GM08714 (cell line): Measurements from ENCODE around the gene TRPM3.

Source experiments
- H3K4me3 ChIP-seq: fragments of 200-500 bp; sonication (Bioruptor generic); 2 replicates; pipeline ENCODE4 v1.5.1; 2014; ENCODE audit warnings: mild to moderate bottlenecking, low read length, inconsistent platforms
- ZNF274 ChIP-seq: IDR thresholded peaks from 2 replicates; pipeline ENCODE4 v1.6.1; 2012; ENCODE audit warnings: mild to moderate bottlenecking, low read depth, low read length

The TRPM3 gene

DNA sequence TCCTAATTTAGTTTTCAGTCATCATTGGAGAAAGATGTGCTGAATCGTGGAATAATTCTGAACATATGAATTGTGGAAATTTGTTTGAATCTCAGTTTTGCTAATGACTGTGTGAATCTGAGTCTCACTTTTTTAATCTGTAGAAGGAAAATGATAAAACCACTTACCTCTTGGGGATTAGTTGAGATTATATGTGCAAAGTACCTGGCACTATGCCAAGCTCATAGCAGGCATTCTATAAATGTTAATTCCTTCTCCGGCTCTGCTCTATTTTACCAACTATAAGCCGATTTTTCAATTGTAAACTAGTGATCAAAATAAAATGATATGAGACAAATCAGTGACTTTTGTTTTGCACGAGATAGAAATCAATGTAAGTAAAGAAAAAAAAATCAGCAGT, 290.8 kb downstream of the TRPM3 start:
- no peak overlapping the region for H3K4me3 ChIP-seq
- no peak for TF ChIP-seq ZNF274

DNA sequence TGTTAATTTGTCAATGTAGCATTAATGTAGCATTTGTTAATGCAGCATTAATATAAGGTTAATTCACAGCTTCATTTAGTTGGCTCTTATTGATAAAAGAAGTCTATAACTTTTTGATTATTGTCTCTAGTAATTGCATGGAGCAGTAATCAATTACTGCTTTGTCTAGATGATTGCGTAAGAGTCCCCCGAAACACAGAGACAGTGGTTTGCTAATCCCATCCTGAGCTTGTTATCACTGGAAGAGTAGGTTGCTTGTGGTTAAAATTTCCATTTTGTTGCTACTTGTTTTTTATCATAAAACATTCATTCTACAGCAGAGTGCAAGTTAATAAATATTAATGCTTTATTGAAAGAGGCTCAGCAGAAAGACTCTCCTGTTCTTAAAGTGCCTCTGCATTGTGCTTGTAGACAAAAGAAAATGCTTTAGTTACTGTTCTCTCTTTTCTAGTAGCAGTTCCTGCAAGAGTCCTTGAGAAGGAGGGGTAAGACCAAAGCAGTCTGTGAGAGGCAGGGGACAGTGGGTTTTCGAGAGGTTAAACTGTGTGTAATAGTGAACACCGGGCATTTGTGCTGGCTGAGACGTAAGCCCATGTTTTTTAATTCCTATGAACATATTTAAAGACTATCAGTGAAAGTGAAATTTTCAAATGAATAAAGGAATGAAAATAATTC, 291.7 kb downstream of the TRPM3 start:
- H3K4me3 ChIP-seq = no peak overlapping the region
- no peak for TF ChIP-seq ZNF274

DNA sequence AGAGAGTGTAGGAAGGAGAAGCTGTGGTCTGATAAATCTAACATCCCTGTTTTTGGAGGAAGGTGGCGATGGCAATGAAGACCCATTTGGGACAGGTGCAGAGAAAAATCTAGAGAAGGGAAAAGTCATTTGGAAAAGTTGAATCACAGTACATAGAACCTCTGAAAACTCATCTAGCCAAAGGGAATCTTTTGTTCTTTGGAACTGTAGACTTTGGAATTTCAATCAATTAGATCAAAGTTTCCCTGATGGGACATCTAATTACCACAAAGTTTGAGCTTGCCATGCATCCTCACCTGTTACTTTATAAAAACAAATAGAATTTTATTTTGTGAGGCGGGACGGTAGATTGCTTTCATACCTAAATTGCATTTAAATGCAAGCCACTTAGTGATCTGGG, 294.9 kb downstream of the TRPM3 start:
- H3K4me3 ChIP-seq = no peak overlapping the region
- TF ChIP-seq ZNF274 = no peak

DNA sequence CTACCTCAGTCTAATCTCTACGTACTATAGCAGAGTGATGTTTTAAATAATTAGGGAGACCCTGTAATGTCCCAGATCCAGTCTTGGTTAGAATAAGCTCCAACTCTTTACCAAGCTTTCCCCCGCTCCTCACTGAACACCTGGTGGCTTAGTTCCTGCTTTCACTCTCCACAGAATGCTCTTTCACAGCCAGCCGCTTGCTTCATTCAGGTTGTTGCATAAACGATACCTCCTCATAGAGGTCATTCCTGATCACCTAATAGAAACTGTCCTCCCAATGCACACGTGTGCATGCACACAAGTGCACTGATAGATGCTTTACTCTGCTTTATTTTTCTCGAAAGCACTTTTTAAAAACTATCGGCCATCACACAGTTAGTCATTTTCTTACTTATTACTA, 298.1 kb downstream of the TRPM3 start:
- TF ChIP-seq ZNF274 = no peak

DNA sequence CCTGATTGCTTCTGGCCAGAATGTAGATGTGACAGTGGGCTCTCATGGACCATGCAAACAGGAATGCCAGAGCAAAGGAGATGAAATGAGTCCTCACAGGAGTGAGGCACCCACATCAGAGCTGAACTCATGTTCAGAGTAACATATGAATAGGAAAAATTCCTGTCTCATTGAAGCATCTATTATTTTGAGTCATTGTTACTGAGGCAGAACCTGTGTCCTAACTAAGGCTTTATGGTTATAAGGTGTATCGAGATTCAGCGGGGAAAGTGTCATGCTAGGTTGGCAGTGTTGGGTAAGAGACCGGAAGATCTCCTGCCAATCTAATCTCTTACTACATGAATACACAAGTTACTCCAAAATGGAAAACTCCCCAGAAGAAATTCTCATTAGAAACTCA, 304.1 kb downstream of the TRPM3 start:
- no peak for TF ChIP-seq ZNF274
- no peak overlapping the region for H3K4me3 ChIP-seq

More for the DNA sequence above, 298.1 kb downstream of the TRPM3 start:
- H3K4me3 ChIP-seq = no peak overlapping the region

DNA sequence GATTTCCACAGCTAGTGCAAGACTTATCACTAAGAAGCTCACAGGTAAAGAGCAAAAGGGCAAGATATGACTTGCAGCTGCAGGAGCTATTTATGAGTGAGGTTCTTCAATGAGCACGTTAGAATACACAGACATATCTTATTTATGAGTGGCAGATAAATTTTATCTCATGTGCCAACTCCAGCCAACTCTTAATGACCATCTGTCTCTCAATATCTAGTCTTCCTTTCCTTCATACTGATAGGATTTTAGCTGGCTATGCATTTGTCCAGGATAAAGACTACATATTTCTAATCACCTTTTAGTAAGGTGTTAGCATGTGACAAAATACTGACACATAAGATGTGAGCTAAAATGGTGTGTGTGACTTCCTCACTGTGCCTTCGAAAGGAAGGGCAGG, 304.5 kb downstream of the TRPM3 start:
- TF ChIP-seq ZNF274 = no peak
- no peak overlapping the region for H3K4me3 ChIP-seq

DNA sequence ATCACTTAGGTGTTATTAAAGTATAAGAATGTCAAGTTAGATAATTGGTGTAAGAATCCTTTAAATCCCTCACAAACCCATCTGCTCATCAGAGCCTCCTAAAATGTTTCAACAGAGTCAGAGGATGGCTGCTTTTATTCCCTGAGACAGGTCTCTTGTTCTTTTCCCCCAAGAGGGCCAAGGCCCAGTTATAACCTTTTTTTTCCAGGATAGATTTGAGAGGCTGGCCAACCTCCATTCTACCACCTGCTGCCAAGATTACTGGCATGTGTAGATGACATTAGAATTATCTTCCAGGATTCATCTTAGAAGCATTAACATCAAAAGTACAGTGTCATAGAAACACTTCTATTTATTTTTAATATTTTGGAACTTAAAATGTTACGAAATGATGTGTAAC, 305.1 kb downstream of the TRPM3 start:
- TF ChIP-seq ZNF274 = no peak
- H3K4me3 ChIP-seq = no peak overlapping the region

DNA sequence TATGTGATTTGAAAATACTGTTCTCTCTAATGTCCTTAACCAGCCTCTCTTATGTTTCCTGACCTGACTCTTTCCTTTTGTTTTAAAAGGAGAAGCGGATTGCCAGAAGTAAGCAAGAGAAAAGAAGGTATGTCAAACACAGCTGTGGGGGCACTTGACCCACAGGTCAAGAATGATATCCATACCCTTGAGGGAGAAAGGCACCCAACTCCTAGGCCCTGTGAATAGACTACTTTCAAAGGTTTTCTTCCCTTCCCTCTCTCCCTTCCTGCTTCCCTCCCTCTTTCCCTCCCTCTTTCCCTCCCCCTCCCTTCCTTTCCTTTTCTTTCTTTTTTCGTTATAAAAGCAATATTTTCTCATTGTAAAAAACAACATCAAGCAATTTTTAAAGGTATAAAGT, 306.8 kb downstream of the TRPM3 start:
- TF ChIP-seq ZNF274 = no peak

DNA sequence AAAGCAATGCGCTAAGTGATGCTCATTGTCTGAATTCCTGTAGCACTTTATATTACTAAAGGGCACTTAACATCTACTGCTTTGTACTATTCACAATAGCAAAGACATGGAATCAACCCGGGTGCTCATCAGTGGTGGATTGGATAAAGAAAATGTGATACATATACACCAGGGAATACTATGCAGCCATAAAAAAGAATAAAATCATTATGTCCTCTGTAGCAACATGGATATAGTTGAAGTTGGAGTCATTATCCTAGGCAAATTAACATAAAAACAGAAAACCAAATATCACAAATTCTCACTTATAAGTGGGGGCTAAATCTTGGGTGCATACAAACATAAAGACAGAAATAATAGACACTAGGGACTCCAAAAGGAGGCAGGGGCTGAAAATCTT, 308.3 kb downstream of the TRPM3 start:
- no peak overlapping the region for H3K4me3 ChIP-seq

More for the DNA sequence above, 306.8 kb downstream of the TRPM3 start:
- H3K4me3 ChIP-seq = no peak overlapping the region

DNA sequence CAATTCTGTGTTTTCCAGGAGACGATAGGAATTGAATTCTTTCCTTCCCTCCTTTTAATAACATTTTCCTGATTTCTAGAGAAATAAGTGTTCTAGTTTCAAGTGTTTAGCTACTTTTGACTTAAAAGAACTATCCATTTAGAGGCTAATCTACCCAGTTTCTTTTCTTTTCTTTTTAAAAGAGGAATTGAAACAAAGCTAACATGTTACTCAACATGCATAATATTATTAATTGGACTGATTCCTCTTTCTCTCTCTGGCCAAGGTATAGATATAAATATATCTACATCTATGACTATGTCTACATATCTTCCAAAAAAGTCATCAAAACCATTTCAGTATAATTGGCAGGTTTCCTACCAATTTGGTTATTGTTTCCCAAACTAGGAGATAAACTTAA, 309.8 kb downstream of the TRPM3 start:
- no peak for TF ChIP-seq ZNF274
- H3K4me3 ChIP-seq = no peak overlapping the region

More for the DNA sequence above, 308.3 kb downstream of the TRPM3 start:
- no peak for TF ChIP-seq ZNF274

DNA sequence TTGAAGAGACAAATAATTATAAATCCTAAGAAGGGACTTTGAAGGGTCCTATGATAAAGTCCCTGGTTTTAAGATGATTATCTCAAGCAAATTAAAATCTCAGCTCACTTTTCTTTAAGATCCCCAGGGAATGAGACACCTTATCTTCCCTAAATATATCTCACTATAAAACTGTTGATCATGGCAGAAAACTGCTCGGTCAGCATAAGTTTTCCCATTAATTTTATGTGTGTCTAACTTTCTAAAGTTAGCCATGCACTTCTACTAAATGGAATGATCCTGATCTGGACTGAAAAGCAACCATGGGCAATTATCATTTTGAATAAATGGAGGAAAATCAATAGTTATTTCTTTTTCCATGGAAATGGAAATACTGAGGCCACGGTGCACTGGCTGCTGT, 314.5 kb downstream of the TRPM3 start:
- H3K4me3 ChIP-seq = no peak overlapping the region
- TF ChIP-seq ZNF274 = no peak

DNA sequence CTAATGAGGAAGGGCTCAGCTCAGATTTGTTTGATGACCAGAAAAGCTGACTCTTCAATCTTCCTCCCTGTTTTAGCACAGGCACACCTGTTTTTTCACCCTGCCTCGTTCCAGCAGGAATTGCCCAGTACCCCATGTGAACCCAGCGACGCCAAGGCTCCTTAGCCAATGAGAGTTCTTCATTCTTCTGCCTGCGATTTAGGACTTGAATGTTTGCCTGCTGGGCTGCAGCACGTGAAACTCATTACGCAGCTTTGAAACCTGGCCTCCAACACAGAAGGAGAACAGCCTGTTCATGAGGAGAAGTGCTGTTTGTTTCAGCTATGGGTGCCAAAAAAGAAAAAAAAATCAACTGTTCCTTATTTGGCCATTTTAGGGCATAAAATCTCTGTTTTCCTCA, 315.5 kb downstream of the TRPM3 start:
- TF ChIP-seq ZNF274 = no peak
- no peak overlapping the region for H3K4me3 ChIP-seq

DNA sequence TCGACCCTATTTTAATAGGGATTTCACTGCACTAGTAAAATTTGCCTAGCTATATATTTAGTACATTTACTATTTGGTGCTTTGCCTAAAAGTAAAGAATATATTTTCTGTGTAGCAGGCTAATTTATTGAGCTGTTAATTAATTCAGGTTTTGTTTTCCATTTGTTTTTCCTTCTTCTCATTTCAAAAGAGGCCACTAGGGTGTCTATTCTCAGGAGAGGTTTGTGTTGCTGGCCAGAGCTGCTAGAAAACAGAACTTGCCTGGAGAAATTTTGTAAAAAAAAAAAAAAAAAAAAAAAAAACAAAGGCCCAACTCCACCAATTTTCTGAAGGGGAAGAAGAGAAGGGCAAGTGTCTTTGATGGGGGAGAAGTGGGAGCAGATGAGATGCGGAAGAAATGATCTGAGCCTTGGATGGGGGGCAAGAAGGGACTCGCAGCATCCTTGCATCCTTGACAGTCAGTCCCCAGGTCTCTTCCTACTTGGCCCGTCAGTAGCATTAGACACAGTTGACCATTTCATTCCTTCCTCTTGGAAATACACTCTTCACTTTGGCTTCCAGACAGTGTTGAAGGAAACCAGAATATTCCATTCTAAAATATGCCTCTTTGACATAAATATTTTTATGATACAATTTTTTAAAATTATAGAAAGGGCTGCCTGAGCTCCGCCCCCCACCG, 318.5 kb downstream of the TRPM3 start:
- H3K4me3 ChIP-seq = no peak overlapping the region
- no peak for TF ChIP-seq ZNF274

DNA sequence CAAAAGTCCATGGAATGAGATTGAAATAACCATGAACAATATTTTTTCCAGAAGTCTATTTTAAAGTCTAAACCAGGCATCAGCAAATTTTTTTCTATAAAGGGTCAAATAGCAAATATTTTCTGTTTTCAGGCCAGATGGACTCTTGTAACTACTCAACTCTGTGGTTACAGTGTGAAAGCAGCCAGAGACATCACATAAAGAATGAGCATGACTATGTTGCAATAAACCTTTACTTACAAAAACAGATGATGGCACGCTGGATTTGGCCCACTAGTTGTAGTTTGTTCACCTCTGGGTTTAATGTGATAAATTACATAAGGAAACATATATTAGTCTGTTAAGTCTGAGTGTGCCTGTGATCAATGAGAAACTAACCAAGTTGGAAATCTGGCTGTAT, 319.2 kb downstream of the TRPM3 start:
- H3K4me3 ChIP-seq = no peak overlapping the region
- no peak for TF ChIP-seq ZNF274

DNA sequence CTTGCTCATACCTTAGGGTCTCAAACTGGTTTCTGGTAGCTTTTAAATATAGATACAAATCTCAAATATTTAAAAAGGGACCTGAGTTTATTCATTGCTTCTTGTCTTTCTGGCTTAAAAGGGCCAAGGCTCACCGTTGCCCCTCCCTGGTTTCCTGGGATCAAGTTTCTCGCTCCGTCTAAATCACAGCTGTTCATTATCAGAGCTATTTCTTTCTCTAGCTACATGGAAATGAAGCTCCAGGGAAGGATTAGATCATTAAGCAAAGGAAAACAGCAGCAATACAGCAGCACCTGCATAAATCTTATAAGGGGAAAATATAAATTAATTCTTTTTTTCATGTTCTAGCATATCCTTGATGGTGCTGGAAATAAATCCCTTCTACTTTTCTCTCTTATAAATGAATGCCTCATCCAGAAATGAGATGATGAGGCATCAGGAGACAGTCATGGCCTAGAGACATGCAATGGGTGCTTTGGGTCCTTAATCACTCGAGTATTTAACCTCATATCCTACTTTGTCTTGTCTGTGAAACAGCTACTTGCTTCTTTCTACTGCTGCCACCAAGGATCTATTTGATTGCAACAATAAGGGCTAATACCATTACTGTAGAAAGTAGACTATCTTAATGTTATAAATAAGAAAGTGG, 320.1 kb downstream of the TRPM3 start:
- TF ChIP-seq ZNF274 = no peak
- no peak overlapping the region for H3K4me3 ChIP-seq
